ENCODE measurements around the gene APLP2. TPM values are rescaled to one million over a fixed set of nuclear protein-coding genes. Genes with fewer than 3 reads are reported as not detected.

The APLP2 gene
- total RNA-seq, 2 donors from 2014 or later: 493 to 557 TPM

DNA sequence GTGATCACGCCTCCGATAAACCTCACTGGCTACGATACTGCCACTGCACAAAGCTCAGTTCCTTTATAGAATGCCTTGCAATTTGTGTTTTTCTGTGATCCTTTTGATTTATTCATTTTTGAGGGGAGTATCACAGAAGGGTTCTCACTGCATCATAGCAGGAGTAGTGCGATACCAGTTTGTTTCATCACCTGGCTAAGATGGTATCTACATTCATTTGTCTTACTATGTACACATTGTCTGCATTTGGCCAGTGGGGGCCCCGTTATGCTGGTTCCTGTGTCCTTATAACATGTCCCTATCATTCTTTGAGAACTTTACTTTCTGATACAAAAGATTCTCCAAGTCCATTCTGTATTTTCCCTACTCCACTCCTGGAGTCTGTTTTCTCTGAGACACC lies 44.6 kb downstream of the APLP2 start:
- ATAC-seq (ENCODE audit: insufficient number of reproducible peaks, low FRiP score, low read depth): no peak
- H3K9me3 ChIP-seq: no peaks in the 10 kb centered on the region
- TF ChIP-seq, protein P1, sequence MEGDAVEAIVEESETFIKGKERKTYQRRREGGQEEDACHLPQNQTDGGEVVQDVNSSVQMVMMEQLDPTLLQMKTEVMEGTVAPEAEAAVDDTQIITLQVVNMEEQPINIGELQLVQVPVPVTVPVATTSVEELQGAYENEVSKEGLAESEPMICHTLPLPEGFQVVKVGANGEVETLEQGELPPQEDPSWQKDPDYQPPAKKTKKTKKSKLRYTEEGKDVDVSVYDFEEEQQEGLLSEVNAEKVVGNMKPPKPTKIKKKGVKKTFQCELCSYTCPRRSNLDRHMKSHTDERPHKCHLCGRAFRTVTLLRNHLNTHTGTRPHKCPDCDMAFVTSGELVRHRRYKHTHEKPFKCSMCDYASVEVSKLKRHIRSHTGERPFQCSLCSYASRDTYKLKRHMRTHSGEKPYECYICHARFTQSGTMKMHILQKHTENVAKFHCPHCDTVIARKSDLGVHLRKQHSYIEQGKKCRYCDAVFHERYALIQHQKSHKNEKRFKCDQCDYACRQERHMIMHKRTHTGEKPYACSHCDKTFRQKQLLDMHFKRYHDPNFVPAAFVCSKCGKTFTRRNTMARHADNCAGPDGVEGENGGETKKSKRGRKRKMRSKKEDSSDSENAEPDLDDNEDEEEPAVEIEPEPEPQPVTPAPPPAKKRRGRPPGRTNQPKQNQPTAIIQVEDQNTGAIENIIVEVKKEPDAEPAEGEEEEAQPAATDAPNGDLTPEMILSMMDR (IDR thresholded peaks at IDR 0.05): no peak

DNA sequence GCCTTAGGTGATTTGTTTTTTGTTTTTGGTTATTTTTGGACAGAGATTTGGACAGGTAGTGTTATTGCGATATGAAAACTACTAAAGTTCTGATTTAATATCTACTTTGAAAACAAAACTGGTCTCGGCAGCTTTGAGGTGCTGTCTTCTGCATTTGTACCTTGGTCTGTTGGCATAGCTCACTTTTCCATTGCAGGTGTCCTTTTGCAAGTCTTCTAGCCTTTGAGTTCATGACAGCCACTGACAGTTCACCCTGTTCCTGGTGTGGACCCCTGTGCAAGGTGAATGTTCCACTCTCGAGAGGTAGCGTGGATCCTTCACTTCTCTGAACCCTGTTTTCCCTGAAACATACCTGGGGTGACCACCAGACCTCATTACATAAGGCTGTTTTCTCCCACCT lies 45.0 kb downstream of the APLP2 start:
- DNase-seq (ENCODE audit: low spot score) (no peak), ATAC-seq (ENCODE audit: insufficient number of reproducible peaks, low FRiP score, low read depth) (no peak)
- Histone ChIP-seq H3K27ac (peak overlapping the region in 1 of 2 donors; percentile 2), H3K4me1 (ENCODE audit: control insufficient read depth in 1 of 2, low read depth in 2 of 2) (peaks cover 5 to 8% of the 10 kb centered on the region in 2 donors), H3K27me3 (replicated peaks; ENCODE audit: insufficient read depth) (no peaks in the 10 kb centered on the region), H3K4me3 (no peak overlapping the region), H3K36me3 (peaks cover 11% of the 10 kb centered on the region), H3K9me3 (no peaks in the 10 kb centered on the region)
- TF ChIP-seq, protein P1 (IDR thresholded peaks at IDR 0.05): no peak

More for the DNA sequence above, 44.6 kb downstream of the APLP2 start:
- DNase-seq (ENCODE audit: low spot score): no peak
- Histone ChIP-seq H3K36me3 (peaks cover 15% of the 10 kb centered on the region), H3K27me3 (replicated peaks; ENCODE audit: insufficient read depth) (no peaks in the 10 kb centered on the region), H3K27ac (peak overlapping the region in 1 of 2 donors; percentile 2), H3K4me1 (ENCODE audit: control insufficient read depth in 1 of 2, low read depth in 2 of 2) (peaks cover 5 to 8% of the 10 kb centered on the region in 2 donors), H3K4me3 (no peak overlapping the region)

DNA sequence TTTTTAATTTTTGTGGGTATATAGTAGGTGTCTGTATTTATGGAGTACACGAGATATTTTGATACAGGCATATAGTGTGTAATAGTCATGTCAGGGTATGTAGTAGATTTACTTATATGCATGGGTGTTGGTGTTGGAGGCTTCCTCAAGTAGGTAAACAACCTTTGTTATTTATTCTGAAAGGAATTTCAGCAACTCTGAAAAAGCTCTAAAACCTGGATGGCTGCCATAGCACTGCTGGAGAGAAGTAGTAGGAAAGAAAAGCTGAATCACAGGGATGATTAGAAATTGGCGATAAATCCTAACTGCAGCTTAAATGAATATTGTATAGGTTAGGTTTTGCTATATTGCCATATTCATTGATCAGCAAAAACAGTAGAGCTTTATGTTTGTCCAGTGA lies 45.5 kb downstream of the APLP2 start:
- TF ChIP-seq, protein P1 (IDR thresholded peaks at IDR 0.05): no peak
- Histone ChIP-seq H3K27ac (no peak overlapping the region), H3K27me3 (replicated peaks; ENCODE audit: insufficient read depth) (no peaks in the 10 kb centered on the region), H3K9me3 (no peaks in the 10 kb centered on the region), H3K4me3 (no peak overlapping the region), H3K4me1 (ENCODE audit: control insufficient read depth in 1 of 2, low read depth in 2 of 2) (peaks cover 5 to 9% of the 10 kb centered on the region in 2 donors), H3K36me3 (peaks cover 10% of the 10 kb centered on the region)
- ATAC-seq (ENCODE audit: insufficient number of reproducible peaks, low FRiP score, low read depth) (no peak), DNase-seq (ENCODE audit: low spot score) (no peak)

DNA sequence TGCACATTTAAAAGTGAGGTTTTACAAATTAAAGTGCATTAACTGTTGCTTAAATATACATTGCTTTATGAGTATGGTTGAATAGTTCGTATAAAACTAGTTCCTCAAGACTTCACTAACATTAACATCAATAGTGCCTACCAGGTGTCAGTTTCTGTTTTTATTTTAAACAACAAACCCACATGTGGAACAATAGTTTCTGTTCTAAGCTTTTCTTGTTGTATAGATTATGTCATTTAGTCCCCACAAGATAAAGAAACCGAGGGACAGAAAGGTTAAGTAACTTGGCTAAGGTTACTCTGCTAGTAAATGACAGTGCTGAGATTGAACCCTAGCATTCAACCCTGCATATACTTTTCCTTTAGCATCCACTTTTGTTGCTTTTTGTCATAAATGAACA lies 48.5 kb downstream of the APLP2 start:
- DNase-seq (ENCODE audit: low spot score): no peak
- Histone ChIP-seq H3K27me3 (replicated peaks; ENCODE audit: insufficient read depth) (no peaks in the 10 kb centered on the region), H3K27ac (no peak overlapping the region), H3K4me1 (ENCODE audit: control insufficient read depth in 1 of 2, low read depth in 2 of 2) (peaks cover 16 to 29% of the 10 kb centered on the region in 2 donors), H3K36me3 (peaks cover 5% of the 10 kb centered on the region), H3K9me3 (no peaks in the 10 kb centered on the region), H3K4me3 (no peak overlapping the region)
- no peak for ATAC-seq (ENCODE audit: insufficient number of reproducible peaks, low FRiP score, low read depth)
- TF ChIP-seq, protein P1 (IDR thresholded peaks at IDR 0.05): no peak

DNA sequence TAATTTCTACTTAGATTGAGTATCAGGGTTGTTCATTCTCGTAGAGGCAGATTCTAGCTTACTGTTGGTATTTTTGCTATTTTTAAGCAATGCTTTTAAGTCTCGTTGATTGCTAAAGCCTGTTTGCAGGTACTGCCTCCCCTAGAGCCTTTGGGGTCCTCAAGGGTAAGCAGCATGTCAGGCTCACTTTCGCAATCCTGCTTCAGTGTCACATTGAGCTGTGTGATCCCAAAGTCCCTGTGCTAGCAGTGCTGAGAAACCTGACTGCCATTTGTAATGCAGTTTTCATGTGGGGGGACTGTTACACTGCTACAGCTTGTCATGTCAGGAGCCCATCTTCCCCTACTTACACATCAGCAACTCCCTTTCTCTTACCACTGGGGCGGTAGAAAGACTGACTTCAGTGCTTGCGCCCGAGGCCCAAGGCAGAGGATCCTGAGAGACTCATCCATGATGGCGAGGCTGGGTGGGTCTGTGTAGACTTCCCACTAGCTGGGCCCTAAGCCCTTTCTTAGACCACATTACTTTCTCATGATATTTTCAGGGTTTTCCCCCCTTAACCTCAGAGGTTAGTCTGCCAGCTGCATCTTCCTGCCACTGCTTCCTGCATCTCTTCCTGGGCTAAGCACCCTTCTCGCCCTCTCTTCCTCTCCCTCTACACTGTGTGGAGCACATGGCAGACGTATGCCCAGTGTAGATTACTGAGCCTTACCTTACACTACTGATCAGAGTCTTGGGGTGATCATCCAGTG lies 49.1 kb downstream of the APLP2 start:
- no peaks in the 10 kb centered on the region for H3K27me3 ChIP-seq (replicated peaks; ENCODE audit: insufficient read depth)
- H3K27ac ChIP-seq: no peak overlapping the region
- TF ChIP-seq, protein P1 (IDR thresholded peaks at IDR 0.05): no peak
- no peak overlapping the region for H3K4me3 ChIP-seq
- DNase-seq (ENCODE audit: low spot score): no peak
- ATAC-seq (ENCODE audit: insufficient number of reproducible peaks, low FRiP score, low read depth): no peak
- peaks cover 10% of the 10 kb centered on the region for H3K36me3 ChIP-seq
- H3K4me1 ChIP-seq (ENCODE audit: control insufficient read depth in 1 of 2, low read depth in 2 of 2): peaks cover 17 to 34% of the 10 kb centered on the region in 2 donors
- H3K9me3 ChIP-seq: no peaks in the 10 kb centered on the region

All from thoracic aorta (tissue), 2 donors.